Measurements from ENCODE around the gene TWNK. TPM values are rescaled to one million over a fixed set of nuclear protein-coding genes. Genes with fewer than 3 reads are reported as not detected.
A peak's percentile ranks its signal among the peaks of the same experiment; 100 is the strongest.

Gene TWNK
- total RNA-seq, 1 experiment from 2014 or later, result 13.8 TPM

- TSS peak; percentile 18 for BruUV-seq (replicated peaks)
- CTCF ChIA-PET, result no interaction called here
- peaks cover 50% of the 10 kb centered on the region for H3K36me3 Mint-ChIP-seq (ENCODE audit: insufficient read depth, unreplicated experiment)
- no peaks in the 10 kb centered on the region for H3K27me3 Mint-ChIP-seq (ENCODE audit: unreplicated experiment)
- peaks cover 14% of the 10 kb centered on the region for H3K4me1 Mint-ChIP-seq (ENCODE audit: low read depth, unreplicated experiment)
- peak overlapping the region; percentile 47 for H3K4me3 Mint-ChIP-seq (ENCODE audit: low read depth, unreplicated experiment)
- TF ChIP-seq CTCF (IDR thresholded peaks at IDR 0.05; ENCODE audit: unreplicated experiment), result no peak
- no peak for DNase-seq
- intact Hi-C loops (cut with micrococcal nuclease; ENCODE audit: unreplicated experiment), result no loop called here
- peak overlapping the region; percentile 7 for H3K27ac Mint-ChIP-seq (ENCODE audit: unreplicated experiment)
- no peaks in the 10 kb centered on the region for H3K9me3 Mint-ChIP-seq (ENCODE audit: low read depth, unreplicated experiment)
Measured at GRCh38 chr10:101000915-101001658, 13.7 kb downstream of the TWNK start.

GRCh38 chr10:101001659-101002035 lies 14.3 kb downstream of the TWNK start:
- no peak for TF ChIP-seq CTCF (IDR thresholded peaks at IDR 0.05; ENCODE audit: unreplicated experiment)
- no peaks in the 10 kb centered on the region for H3K9me3 Mint-ChIP-seq (ENCODE audit: low read depth, unreplicated experiment)
- intact Hi-C loops (cut with micrococcal nuclease; ENCODE audit: unreplicated experiment), result no loop called here
- DNase-seq, result no peak
- no peak overlapping the region for H3K27ac Mint-ChIP-seq (ENCODE audit: unreplicated experiment)
- peaks cover 14% of the 10 kb centered on the region for H3K4me1 Mint-ChIP-seq (ENCODE audit: low read depth, unreplicated experiment)
- H3K27me3 Mint-ChIP-seq (ENCODE audit: unreplicated experiment), result no peaks in the 10 kb centered on the region
- CTCF ChIA-PET, result no interaction called here
- BruUV-seq (replicated peaks), result no TSS peak
- H3K4me3 Mint-ChIP-seq (ENCODE audit: low read depth, unreplicated experiment), result no peak overlapping the region
- peaks cover 45% of the 10 kb centered on the region for H3K36me3 Mint-ChIP-seq (ENCODE audit: insufficient read depth, unreplicated experiment)

GRCh38 chr10:101002456-101002855 lies 15.1 kb downstream of the TWNK start:
- no peak overlapping the region for H3K27ac Mint-ChIP-seq (ENCODE audit: unreplicated experiment)
- TF ChIP-seq CTCF (IDR thresholded peaks at IDR 0.05; ENCODE audit: unreplicated experiment), result no peak
- DNase-seq, result no peak
- peaks cover 14% of the 10 kb centered on the region for H3K4me1 Mint-ChIP-seq (ENCODE audit: low read depth, unreplicated experiment)
- intact Hi-C loops (cut with micrococcal nuclease; ENCODE audit: unreplicated experiment), result no loop called here
- no peaks in the 10 kb centered on the region for H3K27me3 Mint-ChIP-seq (ENCODE audit: unreplicated experiment)
- H3K36me3 Mint-ChIP-seq (ENCODE audit: insufficient read depth, unreplicated experiment), result peaks cover 37% of the 10 kb centered on the region
- CTCF ChIA-PET, result no interaction called here
- no TSS peak for BruUV-seq (replicated peaks)
- no peaks in the 10 kb centered on the region for H3K9me3 Mint-ChIP-seq (ENCODE audit: low read depth, unreplicated experiment)
- H3K4me3 Mint-ChIP-seq (ENCODE audit: low read depth, unreplicated experiment), result no peak overlapping the region

GRCh38 chr10:101003639-101004206 lies 16.4 kb downstream of the TWNK start:
- TF ChIP-seq CTCF (IDR thresholded peaks at IDR 0.05; ENCODE audit: unreplicated experiment), result no peak
- BruUV-seq (replicated peaks), result no TSS peak
- no peak overlapping the region for H3K4me3 Mint-ChIP-seq (ENCODE audit: low read depth, unreplicated experiment)
- H3K27ac Mint-ChIP-seq (ENCODE audit: unreplicated experiment), result no peak overlapping the region
- H3K27me3 Mint-ChIP-seq (ENCODE audit: unreplicated experiment), result no peaks in the 10 kb centered on the region
- DNase-seq, result no peak
- CTCF ChIA-PET, result no interaction called here
- no peaks in the 10 kb centered on the region for H3K9me3 Mint-ChIP-seq (ENCODE audit: low read depth, unreplicated experiment)
- peaks cover 24% of the 10 kb centered on the region for H3K36me3 Mint-ChIP-seq (ENCODE audit: insufficient read depth, unreplicated experiment)
- peaks cover 4% of the 10 kb centered on the region for H3K4me1 Mint-ChIP-seq (ENCODE audit: low read depth, unreplicated experiment)
- intact Hi-C loops (cut with micrococcal nuclease; ENCODE audit: unreplicated experiment), result no loop called here
